ENCODE data around the gene PTPRH. TPM values are rescaled to one million over a fixed set of nuclear protein-coding genes. Genes with fewer than 3 reads are reported as not detected.

PTPRH gene
- total RNA-seq, 1 experiment from 2014 or later = 15.9 TPM

DNA sequence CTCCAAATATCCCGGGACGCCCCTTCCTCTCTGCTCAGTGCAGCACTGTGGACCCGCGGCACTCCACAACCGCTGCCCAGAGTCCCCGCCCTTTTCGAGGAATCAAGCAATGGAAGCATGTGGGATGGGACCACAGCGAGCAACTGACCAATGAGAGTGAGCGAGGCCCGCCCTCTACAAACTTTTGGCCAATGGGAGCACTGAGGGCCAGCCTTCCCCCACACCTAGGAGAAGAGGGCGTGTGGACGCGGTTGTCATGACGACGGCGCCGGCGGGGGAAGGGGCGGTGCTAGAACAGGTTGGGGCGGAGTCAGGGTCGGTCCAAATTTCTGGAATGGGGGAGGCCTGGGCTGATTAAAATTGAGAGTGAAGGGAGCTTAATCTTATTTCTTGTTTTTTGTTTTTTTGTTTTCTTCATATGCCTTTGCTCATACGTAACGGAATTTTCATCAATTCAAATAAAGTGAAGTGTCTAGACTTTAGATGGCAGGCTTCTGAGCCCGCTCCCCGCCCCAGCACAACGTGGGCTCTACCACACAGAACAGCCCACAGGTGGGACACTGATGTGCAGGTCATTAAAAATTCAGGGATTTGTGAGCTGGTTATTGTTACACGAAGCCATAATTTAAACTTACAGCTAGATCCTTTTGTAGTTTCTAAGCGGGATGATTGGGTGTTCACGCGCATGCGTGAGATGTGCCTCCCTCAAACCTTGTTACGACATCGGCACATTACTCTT is 42.6 kb downstream of the PTPRH start, which contains the start of gene DNAAF3:
Gene DNAAF3 (minus strand): TSS at position 84 of the 739 bp plus-strand sequence. CDS start 200 bp downstream, outside the sequence.
- Histone ChIP-seq H3K4me1 (ENCODE audit: control insufficient read depth in 1 of 2, insufficient read depth in 2 of 2, low read length in 2 of 2) (peaks cover 6 to 24% of the 10 kb centered on the region in 2 experiments; a peak in 3 of 4 replicates), H3K9me3 (ENCODE audit: control insufficient read depth in 1 of 2, insufficient read depth in 1 of 2, low read depth in 1 of 2, low read length in 2 of 2) (no peaks in the 10 kb centered on the region), H3K36me3 (ENCODE audit: control insufficient read depth in 1 of 2, insufficient read depth in 2 of 2, low read length in 2 of 2) (no peaks in the 10 kb centered on the region), H2AFZ (ENCODE audit: low read depth, low read length, poor library complexity, severe bottlenecking) (peak within 1 kb of the TSS; percentile 86), H3K27me3 (ENCODE audit: insufficient read depth, low read length) (no peaks in the 10 kb centered on the region), H4K20me1 (ENCODE audit: insufficient read depth) (no peaks in the 10 kb centered on the region), H3K9ac (ENCODE audit: low read length) (peak within 1 kb of the TSS; percentile 64), H3K79me2 (ENCODE audit: insufficient read depth, low read length) (no peaks in the 10 kb centered on the region), H3K4me3 (replicated peaks in 1 of 2; ENCODE audit: low read depth in 1 of 2, low read length in 2 of 2) (peak within 1 kb of the TSS; percentile 72 to 74), H3K4me2 (ENCODE audit: low read length) (peak within 1 kb of the TSS; percentile 99), H3K9me2 (ENCODE audit: insufficient read depth) (no peaks in the 10 kb centered on the region), H3K27ac (ENCODE audit: low read depth, low read length) (peak within 1 kb of the TSS; percentile 66)
- BruUV-seq (replicated peaks) = no TSS peak
- ChIA-PET CTCF (interaction anchor here (1.0 to 2.7 kb wide), 13 partner anchors 8 to 310 kb away, joined by 3 to 26 read pairs (median 7); partner anchors contain the start of genes PPP6R1, SYT5 and ZNF628), POLR2A (interaction anchor here (0.8 to 1.9 kb wide), 7 partner anchors 10 to 240 kb away, joined by 3 to 5 read pairs (median 4); partner anchors contain the start of gene PPP6R1), RAD21 (ENCODE audit: low non-redundant PET in 1 of 2, low total read pairs in 2 of 2, uncharacterized antibody in 2 of 2, unreplicated experiment in 2 of 2) (interaction anchor here (0.5 to 1.0 kb wide), 3 partner anchors 26 to 135 kb away, joined by 3 to 4 read pairs (median 3); no protein-coding TSS in a partner anchor)
- DNase-seq (ENCODE audit: low read depth, low spot score) = peak; percentile 97
- intact Hi-C loops (cut with micrococcal nuclease) = loop anchor here (5.0 kb wide), 1 partner anchor 91 kb away; the partner anchor contains the start of gene PPP6R1
- ATAC-seq = peak; percentile 94
- TF ChIP-seq SRF (IDR thresholded peaks at IDR 0.05; ENCODE audit: low read depth) = no peak
- TF ChIP-seq CTCF (IDR thresholded peaks at IDR 0.05 in 2 of 3, conservative IDR thresholded peaks at IDR 0.05 in 1 of 3; ENCODE audit: borderline replicate concordance in 1 of 3, insufficient read depth in 1 of 3, low read depth in 2 of 3, low read length in 2 of 3) = no peak
- TF ChIP-seq ELF1 (IDR thresholded peaks at IDR 0.05; ENCODE audit: borderline replicate concordance, low read depth) = no peak
- no peak for TF ChIP-seq EZH2phosphoT487 (IDR thresholded peaks at IDR 0.05; ENCODE audit: borderline replicate concordance)
- no peak for TF ChIP-seq SIN3A (IDR thresholded peaks at IDR 0.05; ENCODE audit: low read depth)
- TF ChIP-seq TCF7L2 (IDR thresholded peaks at IDR 0.05; ENCODE audit: borderline replicate concordance, extremely low read depth, insufficient read depth, insufficient read length) = peak; percentile 19
- no peak for TF ChIP-seq ATF3 (IDR thresholded peaks at IDR 0.05)
- TF ChIP-seq CBX3 (IDR thresholded peaks at IDR 0.05; ENCODE audit: low read depth) = no peak
- no peak for TF ChIP-seq REST (IDR thresholded peaks at IDR 0.05; ENCODE audit: low read depth)
- TF ChIP-seq ZFX (IDR thresholded peaks at IDR 0.05) = no peak
- TF ChIP-seq ZBTB33 (IDR thresholded peaks at IDR 0.05; ENCODE audit: extremely low read depth, insufficient replicate concordance, low read length) = no peak
- TF ChIP-seq SP1 (IDR thresholded peaks at IDR 0.05; ENCODE audit: low read depth) = peak; percentile 98
- no peak for TF ChIP-seq RAD21 (IDR thresholded peaks at IDR 0.05; ENCODE audit: low read depth)
- TF ChIP-seq POLR2A (IDR thresholded peaks at IDR 0.05; ENCODE audit: borderline replicate concordance, extremely low read depth, insufficient read depth, insufficient read length) = peak; percentile 44
- TF ChIP-seq CEBPB (IDR thresholded peaks at IDR 0.05; ENCODE audit: low read depth) = no peak
- no peak for TF ChIP-seq JUND (IDR thresholded peaks at IDR 0.05)
- TF ChIP-seq YY1 (IDR thresholded peaks at IDR 0.05; ENCODE audit: extremely low read depth, insufficient replicate concordance, low read depth, low read length) = no peak
- no peak for TF ChIP-seq ZNF274 (IDR thresholded peaks at IDR 0.05; ENCODE audit: low read depth, low read length)
- no peak for TF ChIP-seq EGR1 (IDR thresholded peaks at IDR 0.05; ENCODE audit: low read depth)
